Ectodermal cell (in vitro differentiated cells): ENCODE results near the gene PDCD4.

ENCODE experiments used
- H3K27ac ChIP-seq: 2 replicates; pipeline ENCODE4 v1.7.0; 2013; ENCODE audit warnings: mild to moderate bottlenecking, low read depth, low read length; ENCODE audit not compliant: insufficient read depth, poor library complexity, severe bottlenecking
- H3K27me3 ChIP-seq: 2 replicates; pipeline ENCODE4 v1.7.0; 2013; ENCODE audit warnings: mild to moderate bottlenecking, low read length; ENCODE audit not compliant: insufficient read depth, control insufficient read depth, poor library complexity, severe bottlenecking
- H3K36me3 ChIP-seq: one replicate; pipeline ENCODE4 v1.7.0; 2013; ENCODE audit warnings: low read length; ENCODE audit not compliant: control insufficient read depth, insufficient read depth
- H3K4me1 ChIP-seq: one replicate; pipeline ENCODE4 v1.7.0; 2013; ENCODE audit warnings: low read length; ENCODE audit not compliant: control insufficient read depth, insufficient read depth
- H3K4me3 ChIP-seq: 2 replicates; pipeline ENCODE4 v1.7.0; 2013; ENCODE audit warnings: low read depth, low read length, control low read depth; ENCODE audit not compliant: insufficient read depth
- H3K9me3 ChIP-seq: 2 replicates; pipeline ENCODE4 v1.7.0; 2013; ENCODE audit warnings: mild to moderate bottlenecking, low read length, moderate library complexity; ENCODE audit not compliant: control insufficient read depth
- WGBS, 2 experiments: methylation state at CpG; one replicate each; pipeline ENCODE4 v1.1.7; 2013; ENCODE audit warnings: missing lambda C conversion rate in 2 of 2; 5-methylcytosine and 5-hydroxymethylcytosine counted together

PDCD4 gene

GRCh38 chr10:110881247-110881646 lies 9.5 kb downstream of the PDCD4 start:
- Histone ChIP-seq H3K36me3 (no peaks in the 10 kb centered on the region), H3K4me1 (no peaks in the 10 kb centered on the region), H3K4me3 (no peak overlapping the region), H3K27ac (no peak overlapping the region), H3K9me3 (no peaks in the 10 kb centered on the region), H3K27me3 (no peaks in the 10 kb centered on the region)
- WGBS, 2 experiments = 94 to 97% methylated on average over 9 of the region's 9 CpGs

GRCh38 chr10:110881905-110882304 lies 10.2 kb downstream of the PDCD4 start:
- H3K4me1 ChIP-seq = no peaks in the 10 kb centered on the region
- WGBS, 2 experiments = 91 to 97% methylated on average over 3 to 4 of the region's 4 CpGs
- H3K36me3 ChIP-seq = peaks cover under 1% of the 10 kb centered on the region

GRCh38 chr10:110883924-110884323 lies 12.2 kb downstream of the PDCD4 start:
- WGBS, 2 experiments = 94 to 97% methylated on average over 10 of the region's 10 CpGs
- Histone ChIP-seq H3K4me1 (no peaks in the 10 kb centered on the region), H3K36me3 (peaks cover 4% of the 10 kb centered on the region), H3K4me3 (no peak overlapping the region), H3K27me3 (no peaks in the 10 kb centered on the region), H3K27ac (no peak overlapping the region), H3K9me3 (no peaks in the 10 kb centered on the region)

More at GRCh38 chr10:110881905-110882304, 10.2 kb downstream of the PDCD4 start:
- no peak overlapping the region for H3K4me3 ChIP-seq
- no peaks in the 10 kb centered on the region for H3K9me3 ChIP-seq
- H3K27me3 ChIP-seq = no peaks in the 10 kb centered on the region
- no peak overlapping the region for H3K27ac ChIP-seq

GRCh38 chr10:110885932-110886674 lies 14.4 kb downstream of the PDCD4 start:
- no peaks in the 10 kb centered on the region for H3K9me3 ChIP-seq
- WGBS, 2 experiments = 73 to 78% methylated on average over 5 of the region's 5 CpGs
- H3K36me3 ChIP-seq = peaks cover 8% of the 10 kb centered on the region
- no peak overlapping the region for H3K27ac ChIP-seq
- H3K27me3 ChIP-seq = no peaks in the 10 kb centered on the region
- no peak overlapping the region for H3K4me3 ChIP-seq
- no peaks in the 10 kb centered on the region for H3K4me1 ChIP-seq

GRCh38 chr10:110887560-110887959 lies 15.8 kb downstream of the PDCD4 start:
- Histone ChIP-seq H3K9me3 (no peaks in the 10 kb centered on the region), H3K4me1 (no peaks in the 10 kb centered on the region), H3K27ac (no peak overlapping the region), H3K27me3 (no peaks in the 10 kb centered on the region), H3K4me3 (no peak overlapping the region), H3K36me3 (peaks cover 8% of the 10 kb centered on the region)
- WGBS, 2 experiments = 100% methylated on average over 1 of the region's 1 CpG; no CpG with 5 or more reads in 1 of the 2 experiments

GRCh38 chr10:110892602-110893288 lies 21.0 kb downstream of the PDCD4 start:
- Histone ChIP-seq H3K27me3 (no peaks in the 10 kb centered on the region), H3K9me3 (no peaks in the 10 kb centered on the region), H3K4me1 (no peaks in the 10 kb centered on the region), H3K4me3 (no peak overlapping the region), H3K36me3 (peaks cover 20% of the 10 kb centered on the region), H3K27ac (no peak overlapping the region)
- WGBS, 2 experiments = 82 to 100% methylated on average over 1 to 2 of the region's 3 CpGs

- Histone ChIP-seq H3K27me3 (no peaks in the 10 kb centered on the region), H3K36me3 (peaks cover 20% of the 10 kb centered on the region), H3K27ac (no peak overlapping the region), H3K9me3 (no peaks in the 10 kb centered on the region), H3K4me3 (no peak overlapping the region), H3K4me1 (no peaks in the 10 kb centered on the region)
- WGBS, 2 experiments = 71 to 77% methylated on average over 2 to 4 of the region's 4 CpGs
Observed at GRCh38 chr10:110893559-110894179, 21.9 kb downstream of the PDCD4 start.

GRCh38 chr10:110897184-110897583 lies 25.5 kb downstream of the PDCD4 start:
- 96 to 100% methylated on average over 1 of the region's 1 CpG for WGBS, 2 experiments
- peaks cover 28% of the 10 kb centered on the region for H3K36me3 ChIP-seq
- no peaks in the 10 kb centered on the region for H3K9me3 ChIP-seq

GRCh38 chr10:110898391-110898790 lies 26.7 kb downstream of the PDCD4 start:
- Histone ChIP-seq H3K9me3 (no peaks in the 10 kb centered on the region), H3K4me1 (no peaks in the 10 kb centered on the region), H3K4me3 (no peak overlapping the region), H3K27me3 (no peaks in the 10 kb centered on the region), H3K27ac (no peak overlapping the region), H3K36me3 (peaks cover 28% of the 10 kb centered on the region)

More at GRCh38 chr10:110897184-110897583, 25.5 kb downstream of the PDCD4 start:
- no peak overlapping the region for H3K4me3 ChIP-seq
- H3K4me1 ChIP-seq = no peaks in the 10 kb centered on the region
- H3K27ac ChIP-seq = no peak overlapping the region
- no peaks in the 10 kb centered on the region for H3K27me3 ChIP-seq

- no peaks in the 10 kb centered on the region for H3K27me3 ChIP-seq
- H3K36me3 ChIP-seq = peaks cover 17% of the 10 kb centered on the region
- no peaks in the 10 kb centered on the region for H3K9me3 ChIP-seq
- 96 to 98% methylated on average over 2 of the region's 2 CpGs for WGBS, 2 experiments
- no peaks in the 10 kb centered on the region for H3K4me1 ChIP-seq
- H3K27ac ChIP-seq = no peak overlapping the region
- H3K4me3 ChIP-seq = no peak overlapping the region
Observed at GRCh38 chr10:110900983-110901382, 29.3 kb downstream of the PDCD4 start.
